ENCODE results near the gene UPK3B.
A peak's percentile ranks its signal among the peaks of the same experiment; 100 is the strongest.
"Not testable (repeated sequence)": the region's sequence is repeated elsewhere in the genome, so short reads cannot be mapped to it uniquely, and the experiment has no call there.

The UPK3B gene
- total RNA-seq = 0 to 0.47 (median 0.23) reads per million in 4 donors

- DNase-seq = no peak
Measured at GRCh38 chr7:76509931-76510877, at the start of gene UPK3B. TSS of gene UPK3B (plus strand) at chr7:76510552. CDS start at chr7:76510653, 101 bp downstream.

- DNase-seq = not testable (repeated sequence)
Measured at GRCh38 chr7:76460767-76461166, 49.6 kb upstream of the UPK3B start.

GRCh38 chr7:76461464-76462101 lies 48.8 kb upstream of the UPK3B start, which contains the start of gene DTX2:
TSS of gene DTX2 (plus strand) at chr7:76461709. CDS start at chr7:76480510, 18,801 bp downstream.
- DNase-seq = peak in 2 of 5 donors; percentile 16 to 39

- DNase-seq = not testable (repeated sequence)
Measured at GRCh38 chr7:76462271-76462882, 48.0 kb upstream of the UPK3B start.

- not testable (repeated sequence) for DNase-seq
Measured at GRCh38 chr7:76464959-76465358, 45.4 kb upstream of the UPK3B start.

GRCh38 chr7:76465950-76466349 lies 44.4 kb upstream of the UPK3B start:
- DNase-seq = not testable (repeated sequence)

- not testable (repeated sequence) for DNase-seq
Measured at GRCh38 chr7:76467743-76468404, 42.5 kb upstream of the UPK3B start.

- not testable (repeated sequence) for DNase-seq
Measured at GRCh38 chr7:76471556-76472221, 38.7 kb upstream of the UPK3B start.

GRCh38 chr7:76473097-76473496 lies 37.3 kb upstream of the UPK3B start:
- not testable (repeated sequence) for DNase-seq

GRCh38 chr7:76476280-76476679 lies 34.1 kb upstream of the UPK3B start:
- not testable (repeated sequence) for DNase-seq

- not testable (repeated sequence) for DNase-seq
Measured at GRCh38 chr7:76476742-76477474, 33.4 kb upstream of the UPK3B start.

- not testable (repeated sequence) for DNase-seq
Measured at GRCh38 chr7:76479628-76480027, 30.7 kb upstream of the UPK3B start.

- DNase-seq = not testable (repeated sequence)
Measured at GRCh38 chr7:76480403-76481253, 29.7 kb upstream of the UPK3B start.

- not testable (repeated sequence) for DNase-seq
Measured at GRCh38 chr7:76482660-76483059, 27.7 kb upstream of the UPK3B start.

GRCh38 chr7:76483081-76483480 lies 27.3 kb upstream of the UPK3B start:
- not testable (repeated sequence) for DNase-seq

GRCh38 chr7:76484456-76484855 lies 25.9 kb upstream of the UPK3B start:
- not testable (repeated sequence) for DNase-seq

GRCh38 chr7:76485822-76486610 lies 24.3 kb upstream of the UPK3B start:
- DNase-seq = not testable (repeated sequence)

- DNase-seq = not testable (repeated sequence)
Measured at GRCh38 chr7:76486618-76487017, 23.7 kb upstream of the UPK3B start.

- not testable (repeated sequence) for DNase-seq
Measured at GRCh38 chr7:76487969-76488368, 22.4 kb upstream of the UPK3B start.
